SK-N-SH (cell line): Measurements from ENCODE around the gene RWDD3. TPM values are rescaled to one million over a fixed set of nuclear protein-coding genes. Genes with fewer than 3 reads are reported as not detected.

Experiments used
- CTCF ChIA-PET: fragments of 300-600, 350-600 bp; formaldehyde crosslinking; extraction: SDS; loops from one replicate; lab custom pipeline; 2021; lab: Yijun Ruan, JAX
- POLR2A ChIA-PET: fragments of 350-600 bp; sonication (Branson Sonifier 250); formaldehyde crosslinking; extraction: SDS; loops from one replicate; lab custom pipeline; 2020; ENCODE audit warnings: antibody characterized with exemption, inconsistent platforms; lab: Yijun Ruan, JAX
- DNase-seq: peaks from one replicate; pipeline ENCODE4 v3.0.0; 2012
- H2AFZ ChIP-seq: fragments of 200-600 bp; sonication (generic); 2 replicates; pipeline ENCODE4 v1.8.1; 2016; ENCODE audit warnings: antibody characterized with exemption, mild to moderate bottlenecking, low read depth
- H3F3A ChIP-seq: fragments of 200-600 bp; sonication (generic); replicated peaks from 2 replicates; pipeline ENCODE3; 2016; ENCODE audit warnings: antibody characterized with exemption, mild to moderate bottlenecking; ENCODE audit not compliant: insufficient read depth
- H3K27ac ChIP-seq, 2 experiments: fragments of 200-500 bp in 1 of 2; fragments of 200-600 bp in 1 of 2; sonication (Bioruptor generic) in 1 of 2; sonication (generic), shearing (Covaris generic) in 1 of 2; 2 replicates each; pipeline versions ENCODE4 v1.5.1 to v1.6.1; 2014 to 2016; ENCODE audit warnings: low read depth in 2 of 2, inconsistent platforms in 1 of 2, low read length in 1 of 2, mild to moderate bottlenecking in 1 of 2, mixed read lengths in 1 of 2
- H3K27me3 ChIP-seq: fragments of 200-600 bp; sonication (generic), shearing (Covaris generic); 2 replicates; pipeline ENCODE4 v1.6.1; 2016; ENCODE audit warnings: mixed run types; ENCODE audit not compliant: insufficient read depth
- H3K36me3 ChIP-seq, 2 experiments: fragments of 200-500 bp in 1 of 2; fragments of 200-600 bp in 1 of 2; sonication (Bioruptor generic) in 1 of 2; sonication (generic) in 1 of 2; replicated peaks in 1 of 2; 2 replicates each; pipeline versions ENCODE3 to v1.5.1; 2014 to 2016; ENCODE audit warnings: low read length in 1 of 2, mild to moderate bottlenecking in 1 of 2; ENCODE audit not compliant: insufficient read depth in 2 of 2, control insufficient read depth in 1 of 2
- H3K4me1 ChIP-seq, 2 experiments: fragments of 200-500 bp in 1 of 2; fragments of 200-600 bp in 1 of 2; sonication (Bioruptor generic) in 1 of 2; sonication (generic), shearing (Covaris generic) in 1 of 2; 2 replicates each; pipeline versions ENCODE4 v1.5.1 to v1.6.1; 2014 to 2016; ENCODE audit warnings: low read depth in 1 of 2, low read length in 1 of 2, mixed run types in 1 of 2; ENCODE audit not compliant: insufficient read depth in 2 of 2, control insufficient read depth in 1 of 2
- H3K4me2 ChIP-seq: fragments of 200-600 bp; sonication (generic), shearing (Covaris generic); 2 replicates; pipeline ENCODE4 v1.6.1; 2017; ENCODE audit warnings: mixed run types
- H3K4me3 ChIP-seq, 2 experiments: fragments of 200-500 bp in 1 of 2; fragments of 200-600 bp in 1 of 2; sonication (Bioruptor generic) in 1 of 2; sonication (generic), shearing (Covaris generic) in 1 of 2; 2 replicates each; pipeline versions ENCODE4 v1.5.1 to v1.8.1; 2014 to 2016; ENCODE audit warnings: low read depth in 2 of 2, inconsistent platforms in 1 of 2, low read length in 1 of 2, mild to moderate bottlenecking in 1 of 2, mixed read lengths in 1 of 2, moderate library complexity in 1 of 2
- H3K79me2 ChIP-seq: fragments of 200-600 bp; sonication (generic); 2 replicates; pipeline ENCODE4 v1.8.1; 2017; ENCODE audit warnings: mild to moderate bottlenecking; ENCODE audit not compliant: insufficient read depth
- H3K9ac ChIP-seq: fragments of 200-600 bp; sonication (generic); 2 replicates; pipeline ENCODE4 v1.6.1; 2017; ENCODE audit warnings: mixed run types
- H3K9me2 ChIP-seq: fragments of 200-600 bp; sonication (generic); 2 replicates; pipeline ENCODE4 v1.6.1; 2017; ENCODE audit warnings: mixed run types
- H3K9me3 ChIP-seq: fragments of 200-600 bp; sonication (generic); 2 replicates; pipeline ENCODE4 v1.6.1; 2017; ENCODE audit warnings: mixed run types, mild to moderate bottlenecking, moderate library complexity
- H4K20me1 ChIP-seq: fragments of 200-600 bp; sonication (generic); 2 replicates; pipeline ENCODE4 v1.6.1; 2017; ENCODE audit warnings: mild to moderate bottlenecking, mixed run types; ENCODE audit not compliant: insufficient read depth
- CHD2 ChIP-seq: fragments of 150-350 bp; IDR thresholded peaks from 2 replicates; pipeline ENCODE4 v1.6.1; 2018; ENCODE audit warnings: low read length; ENCODE audit not compliant: partially characterized antibody
- ELF1 ChIP-seq: IDR thresholded peaks from 2 replicates; pipeline ENCODE4 v1.4.0; 2012
- EP300 ChIP-seq, 2 experiments: IDR thresholded peaks; 2 replicates each; pipeline versions ENCODE4 v1.4.0 to v1.6.1; 2012; ENCODE audit warnings: borderline replicate concordance in 1 of 2, low read depth in 1 of 2, low read length in 1 of 2
- EZH2phosphoT487 ChIP-seq: fragments of 200-600 bp; sonication (generic); IDR thresholded peaks from 2 replicates; pipeline ENCODE4 v1.6.1; 2017; ENCODE audit warnings: low read depth, mixed run types, mild to moderate bottlenecking, antibody characterized with exemption, moderate library complexity, borderline replicate concordance
- FOSL2 ChIP-seq: IDR thresholded peaks from 2 replicates; pipeline ENCODE4 v1.4.0; 2012; ENCODE audit warnings: low read depth, mild to moderate bottlenecking, moderate library complexity, borderline replicate concordance
- FOXJ3 ChIP-seq: sonication (generic); formaldehyde crosslinking; IDR thresholded peaks from 2 replicates; pipeline ENCODE4 v1.5.1; 2020; ENCODE audit warnings: mild to moderate bottlenecking, missing genetic modification reagents
- GABPA ChIP-seq: IDR thresholded peaks from 2 replicates; pipeline ENCODE4 v1.4.0; 2012; ENCODE audit warnings: low read depth, mild to moderate bottlenecking
- GATA2 ChIP-seq: sonication (generic); formaldehyde crosslinking; IDR thresholded peaks from 2 replicates; pipeline ENCODE4 v1.5.0; 2020; ENCODE audit warnings: mild to moderate bottlenecking, missing genetic modification reagents
- JUND ChIP-seq: IDR thresholded peaks from 2 replicates; pipeline ENCODE4 v1.4.0; 2012
- MXI1 ChIP-seq: IDR thresholded peaks from 2 replicates; pipeline ENCODE4 v1.6.1; 2012; ENCODE audit warnings: mild to moderate bottlenecking, low read depth, low read length, improper control_type of control experiment
- NFIC ChIP-seq: IDR thresholded peaks from 2 replicates; pipeline ENCODE4 v1.4.0; 2012; ENCODE audit warnings: borderline replicate concordance
- NRF1 ChIP-seq: IDR thresholded peaks from 2 replicates; pipeline ENCODE4 v1.6.1; 2012; ENCODE audit warnings: low read depth, mild to moderate bottlenecking, low read length
- POLR2AphosphoS5 ChIP-seq: IDR thresholded peaks from 2 replicates; pipeline ENCODE4 v1.6.1; 2012; ENCODE audit warnings: low read depth, low read length
- RAD21 ChIP-seq: IDR thresholded peaks from 2 replicates; pipeline ENCODE4 v1.6.1; 2012; ENCODE audit warnings: mild to moderate bottlenecking, low read length
- RFX5 ChIP-seq: IDR thresholded peaks from 2 replicates; pipeline ENCODE4 v1.6.1; 2012; ENCODE audit warnings: mild to moderate bottlenecking, improper control_type of control experiment, low read length
- SIN3A ChIP-seq: IDR thresholded peaks from 2 replicates; pipeline ENCODE4 v1.6.1; 2012; ENCODE audit warnings: low read depth, mild to moderate bottlenecking, low read length, moderate library complexity, borderline replicate concordance
- SMC3 ChIP-seq: IDR thresholded peaks from 2 replicates; pipeline ENCODE4 v1.6.1; 2012; ENCODE audit warnings: low read depth, low read length, improper control_type of control experiment
- TAF1 ChIP-seq: IDR thresholded peaks from 2 replicates; pipeline ENCODE4 v1.6.1; 2012; ENCODE audit warnings: low read depth, mild to moderate bottlenecking, low read length, moderate library complexity, borderline replicate concordance
- TEAD4 ChIP-seq: IDR thresholded peaks from 2 replicates; pipeline ENCODE4 v1.4.0; 2012; ENCODE audit warnings: mild to moderate bottlenecking, borderline replicate concordance; ENCODE audit not compliant: insufficient read depth
- WGBS: methylation state at CpG from one replicate; pipeline ENCODE4 v1.1.6; 2017; ENCODE audit warnings: low lambda C conversion rate; 5-methylcytosine and 5-hydroxymethylcytosine counted together
- polyA plus RNA-seq, 3 experiments: library from polyadenylated mRNA; depleted of rRNA; stranded (reverse); fragments of >200 nt; gene quantifications; 2 replicates each; pipeline ENCODE4 v1.2.3, GENCODE V29; 2012
- TF ChIP-seq, protein P1 (sequence below): fragments of 150-350 bp; IDR thresholded peaks from 2 replicates; pipeline ENCODE4 v1.6.1; 2016; ENCODE audit warnings: mild to moderate bottlenecking, low read depth, low read length
- TF ChIP-seq, protein P2 (sequence below): IDR thresholded peaks from 2 replicates; pipeline ENCODE4 v1.4.0; 2012; ENCODE audit warnings: low read depth, borderline replicate concordance
- TF ChIP-seq, protein P3 (sequence below): IDR thresholded peaks from 2 replicates; pipeline ENCODE4 v1.4.0; 2012; ENCODE audit warnings: low read depth

Gene RWDD3
- polyA plus RNA-seq, 1 of the 3 experiments (the other 2 are of a cell fraction): 11.9 TPM

DNA sequence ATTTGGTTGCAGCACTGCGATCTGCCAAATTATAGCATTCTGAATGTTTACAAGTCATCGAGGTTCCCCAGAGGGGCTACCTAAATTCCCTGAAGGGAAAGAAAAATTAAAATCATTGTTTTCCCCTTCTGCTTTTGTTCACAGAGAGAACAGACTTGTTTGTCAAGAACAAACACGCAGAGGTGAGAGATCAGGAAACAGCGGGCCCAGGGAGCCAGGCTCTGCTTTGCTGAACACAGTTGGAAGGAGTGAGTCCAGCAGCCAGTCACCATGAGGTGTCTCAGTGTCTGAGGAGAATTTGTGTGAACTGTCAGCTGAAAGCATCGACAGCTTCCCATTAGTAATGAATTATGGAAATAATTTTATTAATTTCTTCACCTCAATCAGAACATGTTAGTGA, 52.5 kb downstream of the RWDD3 start (continued):
- TF ChIP-seq MXI1 (no peak), TEAD4 (no peak), FOXJ3 (CRISPR knock-in tag) (no peak)
- TF ChIP-seq, protein P1, sequence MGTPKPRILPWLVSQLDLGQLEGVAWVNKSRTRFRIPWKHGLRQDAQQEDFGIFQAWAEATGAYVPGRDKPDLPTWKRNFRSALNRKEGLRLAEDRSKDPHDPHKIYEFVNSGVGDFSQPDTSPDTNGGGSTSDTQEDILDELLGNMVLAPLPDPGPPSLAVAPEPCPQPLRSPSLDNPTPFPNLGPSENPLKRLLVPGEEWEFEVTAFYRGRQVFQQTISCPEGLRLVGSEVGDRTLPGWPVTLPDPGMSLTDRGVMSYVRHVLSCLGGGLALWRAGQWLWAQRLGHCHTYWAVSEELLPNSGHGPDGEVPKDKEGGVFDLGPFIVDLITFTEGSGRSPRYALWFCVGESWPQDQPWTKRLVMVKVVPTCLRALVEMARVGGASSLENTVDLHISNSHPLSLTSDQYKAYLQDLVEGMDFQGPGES: no peak
- TF ChIP-seq, protein P2, sequence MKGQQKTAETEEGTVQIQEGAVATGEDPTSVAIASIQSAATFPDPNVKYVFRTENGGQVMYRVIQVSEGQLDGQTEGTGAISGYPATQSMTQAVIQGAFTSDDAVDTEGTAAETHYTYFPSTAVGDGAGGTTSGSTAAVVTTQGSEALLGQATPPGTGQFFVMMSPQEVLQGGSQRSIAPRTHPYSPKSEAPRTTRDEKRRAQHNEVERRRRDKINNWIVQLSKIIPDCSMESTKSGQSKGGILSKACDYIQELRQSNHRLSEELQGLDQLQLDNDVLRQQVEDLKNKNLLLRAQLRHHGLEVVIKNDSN: no peak
- TF ChIP-seq, all 33 proteins: peak for 0

DNA sequence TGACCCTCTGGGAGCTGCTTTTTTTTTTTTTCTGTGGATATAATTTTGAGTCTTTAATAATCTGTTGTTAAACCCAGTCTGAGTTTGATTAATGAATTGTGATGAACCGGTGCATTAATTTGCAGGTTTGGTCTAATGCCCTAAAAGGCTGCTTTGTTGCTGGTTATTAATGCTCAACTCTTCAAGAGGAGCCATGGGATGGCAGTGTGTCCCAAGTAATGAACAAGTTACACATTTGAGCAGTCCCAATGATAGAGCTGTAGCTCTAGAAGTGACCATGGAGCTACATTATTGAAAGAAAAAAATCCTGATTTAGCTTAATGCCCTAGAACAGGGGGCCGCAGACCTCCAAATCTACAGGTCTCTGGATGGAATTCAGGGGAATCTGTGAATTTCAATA, 53.1 kb downstream of the RWDD3 start:
- H3K9me2 ChIP-seq: no peaks in the 10 kb centered on the region
- TF ChIP-seq RAD21 (peak; percentile 73), TAF1 (no peak), GATA2 (CRISPR knock-in tag) (no peak), RFX5 (no peak), SMC3 (peak; percentile 22; the same call in 1 of the 2 replicates)
- peaks cover 0 to 3% of the 10 kb centered on the region in 2 experiments; a peak in 2 of 4 replicates for H3K4me1 ChIP-seq
- CTCF ChIA-PET: interaction anchor here (0.6 to 1.9 kb wide), 5 partner anchors 15 to 367 kb away, joined by 3 to 6 read pairs (median 4); no protein-coding TSS in a partner anchor
- no peak overlapping the region for H3K9ac ChIP-seq
- no peak overlapping the region for H2AFZ ChIP-seq
- H3K79me2 ChIP-seq: no peaks in the 10 kb centered on the region
- POLR2A ChIA-PET: no interaction called here
- no peaks in the 10 kb centered on the region for H3K36me3 ChIP-seq
- DNase-seq: peak; percentile 45
- H3K9me3 ChIP-seq: no peaks in the 10 kb centered on the region
- H3K4me2 ChIP-seq: no peak overlapping the region
- no peaks in the 10 kb centered on the region for H4K20me1 ChIP-seq
- no peak overlapping the region for H3K27ac ChIP-seq
- H3F3A ChIP-seq: no peaks in the 10 kb centered on the region
- H3K4me3 ChIP-seq: no peak overlapping the region
- 49% methylated on average over 2 of the region's 2 CpGs for WGBS
- no peaks in the 10 kb centered on the region for H3K27me3 ChIP-seq

DNA sequence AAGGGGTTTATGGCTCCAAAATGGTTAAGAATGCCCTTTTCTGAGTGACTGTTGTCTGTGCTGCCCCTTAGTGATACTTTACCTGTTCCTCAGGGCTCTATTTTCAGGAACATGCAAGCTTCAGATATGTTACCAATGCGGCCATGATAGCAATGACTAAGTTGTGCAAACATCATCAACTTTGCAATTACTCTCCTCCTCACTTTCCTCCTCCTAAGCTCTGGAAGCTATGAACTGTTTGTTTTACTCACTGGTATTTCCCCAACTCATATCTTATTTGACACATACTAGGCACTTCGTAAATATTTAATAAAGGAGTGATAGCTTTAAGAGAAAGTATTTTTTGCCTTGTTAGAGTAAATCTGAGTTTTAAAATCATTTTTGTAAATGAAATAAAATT, 53.8 kb downstream of the RWDD3 start:
- TF ChIP-seq CHD2 (no peak), POLR2AphosphoS5 (no peak), NFIC (no peak), FOSL2 (no peak), GABPA (no peak), TEAD4 (no peak), NRF1 (no peak), JUND (no peak), EZH2phosphoT487 (no peak), GATA2 (CRISPR knock-in tag) (no peak), ELF1 (no peak), RFX5 (no peak), RAD21 (no peak), FOXJ3 (CRISPR knock-in tag) (no peak), SIN3A (no peak), EP300 (IDR thresholded peaks at IDR 0.05; ENCODE audit: borderline replicate concordance in 1 of 2, low read depth in 1 of 2, low read length in 1 of 2) (no peak)
- TF ChIP-seq, protein P3, sequence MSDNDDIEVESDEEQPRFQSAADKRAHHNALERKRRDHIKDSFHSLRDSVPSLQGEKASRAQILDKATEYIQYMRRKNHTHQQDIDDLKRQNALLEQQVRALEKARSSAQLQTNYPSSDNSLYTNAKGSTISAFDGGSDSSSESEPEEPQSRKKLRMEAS: no peak
- TF ChIP-seq, protein P2: no peak
- TF ChIP-seq, protein P1: no peak
- no peaks in the 10 kb centered on the region for H3F3A ChIP-seq
- no peak overlapping the region for H3K4me2 ChIP-seq
- H3K4me3 ChIP-seq: no peak overlapping the region
- 45% methylated on average over 2 of the region's 2 CpGs for WGBS
- H3K9ac ChIP-seq: no peak overlapping the region
- no peak overlapping the region for H3K27ac ChIP-seq
- ChIA-PET POLR2A (no interaction called here), CTCF (interaction anchor here (0.6 to 1.9 kb wide), 4 partner anchors 14 to 291 kb away, joined by 3 to 6 read pairs (median 4); no protein-coding TSS in a partner anchor)
- no peaks in the 10 kb centered on the region for H4K20me1 ChIP-seq
- H3K36me3 ChIP-seq: no peaks in the 10 kb centered on the region
- H3K4me1 ChIP-seq: peaks cover 0 to 3% of the 10 kb centered on the region in 2 experiments; a peak in 2 of 4 replicates
- H3K79me2 ChIP-seq: no peaks in the 10 kb centered on the region
- no peaks in the 10 kb centered on the region for H3K27me3 ChIP-seq
- H3K9me3 ChIP-seq: no peaks in the 10 kb centered on the region
- no peaks in the 10 kb centered on the region for H3K9me2 ChIP-seq
- H2AFZ ChIP-seq: no peak overlapping the region
- DNase-seq: no peak
